Spleen (tissue), 11 donors: Measurements from ENCODE around the gene SKAP2. TPM values are rescaled to one million over a fixed set of nuclear protein-coding genes. Genes with fewer than 3 reads are reported as not detected.

ENCODE experiments used
- DNase-seq: peaks from one replicate; pipeline ENCODE4 v3.0.0-alpha.2; 2020
- H3K27ac ChIP-seq, 8 donors: fragments of 200-600 bp; sonication (generic) in 7 of 8; 1 replicate in 4 of 8; 2 replicates in 4 of 8; pipeline versions ENCODE4 v1.5.0 to v1.8.0; 2016 to 2021; ENCODE audit warnings: inconsistent platforms in 4 of 8, mild to moderate bottlenecking in 4 of 8, moderate library complexity in 1 of 8
- H3K27me3 ChIP-seq, 7 donors: fragments of 200-600 bp; sonication (generic) in 6 of 7; replicated peaks in 1 of 7; 1 replicate in 4 of 7; 2 replicates in 3 of 7; pipeline versions ENCODE4 v1.5.0 to v1.8.0; 2016 to 2021; ENCODE audit warnings: inconsistent platforms in 3 of 7, mild to moderate bottlenecking in 1 of 7
- H3K36me3 ChIP-seq, 6 donors: fragments of 200-600 bp; sonication (generic) in 5 of 6; 1 replicate in 4 of 6; 2 replicates in 2 of 6; pipeline versions ENCODE4 v1.5.0 to v1.8.0; 2016 to 2021; ENCODE audit warnings: inconsistent platforms in 2 of 6
- H3K4me1 ChIP-seq, 6 donors: fragments of 200-600 bp; sonication (generic) in 5 of 6; 1 replicate in 3 of 6; 2 replicates in 3 of 6; pipeline versions ENCODE4 v1.5.0 to v1.8.0; 2016 to 2021; ENCODE audit warnings: inconsistent platforms in 3 of 6
- H3K4me3 ChIP-seq, 8 donors: fragments of 200-600 bp; sonication (generic) in 7 of 8; 1 replicate in 4 of 8; 2 replicates in 4 of 8; pipeline versions ENCODE4 v1.5.0 to v1.8.0; 2016 to 2021; ENCODE audit warnings: inconsistent platforms in 4 of 8, mild to moderate bottlenecking in 4 of 8, moderate library complexity in 2 of 8
- H3K9me3 ChIP-seq, 8 donors: fragments of 200-600 bp; sonication (generic) in 7 of 8; 1 replicate in 4 of 8; 2 replicates in 4 of 8; pipeline versions ENCODE4 v1.5.0 to v1.8.0; 2016 to 2021; ENCODE audit warnings: inconsistent platforms in 4 of 8
- CTCF ChIP-seq, 11 experiments: fragments of 200-600 bp in 7 of 11; fragments of 450-650 bp in 4 of 11; sonication (generic) in 4 of 11; IDR thresholded peaks in 8 of 11; conservative IDR thresholded peaks in 3 of 11; 1 replicate in 7 of 11; 2 replicates in 4 of 11; pipeline versions ENCODE4 v1.4.0 to v1.8.0; 2016 to 2021; ENCODE audit warnings: antibody characterized with exemption in 11 of 11, inconsistent platforms in 4 of 11, mild to moderate bottlenecking in 1 of 11
- POLR2A ChIP-seq, 3 donors: fragments of 450-650 bp; IDR thresholded peaks; one replicate each; pipeline ENCODE4 v1.5.1; 2017; ENCODE audit warnings: antibody characterized with exemption in 3 of 3, mild to moderate bottlenecking in 1 of 3
- POLR2AphosphoS5 ChIP-seq, 3 donors: sonication (generic); formaldehyde crosslinking; IDR thresholded peaks; one replicate each; pipeline ENCODE4 v1.5.1; 2017; ENCODE audit warnings: antibody characterized with exemption in 3 of 3
- WGBS, 5 donors: extraction: QIAGEN DNeasy Blood & Tissue Kit in 3 of 5; methylation state at CpG; one replicate each; pipeline versions ENCODE4 v1.1.5 to v1.1.7; 2013 to 2018; 5-methylcytosine and 5-hydroxymethylcytosine counted together
- intact Hi-C: fragments of 100-400 bp; cut with DNase I; formaldehyde crosslinking; loops from one replicate; pipeline ENCODE4 v1.15.0; 2023; ENCODE audit warnings: low total_unique reads
- polyA plus RNA-seq, 3 donors: library from polyadenylated mRNA; stranded (reverse); fragments of 200-250 nt; gene quantifications; one replicate each; pipeline ENCODE4 v1.2.1, GENCODE V29; 2013
- total RNA-seq, 7 donors: library from RNA; depleted of rRNA in 3 of 7; stranded (reverse); fragments of >200 nt in 3 of 7; fragmentation: NEBNext Ultra II Directional in 4 of 7; extraction: Animal tissue kit (Norgen Biotek cat#: 25700) in 4 of 7; gene quantifications; one replicate each; pipeline versions ENCODE4 v1.1.0 to v1.2.1, GENCODE V29; 2016 to 2021
- donor health status: healthy with polysubstance abuse.
- donor health status: DM: no; HTN: no; CAD: no; lungs with moderate emphysema.
- donor health status: DM: no; HTN: no; CAD: no.
- donor health status: Bipolar disorder and iron deficiency.
- donor health status: healthy.
- donor health status: DM: no; HTN: no; CAD: no.
- donor health status: DM: yes; HTN: yes; CAD: no.

Gene SKAP2
- total and polyA plus RNA-seq, 10 donors = 14.8 to 87.2 (median 61.7) TPM

- H3K9me3 ChIP-seq = no peaks in the 10 kb centered on the region
- no peak for DNase-seq
- H3K27me3 ChIP-seq = no peaks in the 10 kb centered on the region
- intact Hi-C loops = no loop called here
- H3K36me3 ChIP-seq = peaks cover 0 to 18% (median 0%) of the 10 kb centered on the region in 6 donors
- no peak overlapping the region for H3K4me3 ChIP-seq
- no peaks in the 10 kb centered on the region for H3K4me1 ChIP-seq
- H3K27ac ChIP-seq = no peak overlapping the region
- TF ChIP-seq POLR2A (IDR thresholded peaks at IDR 0.05) (no peak), POLR2AphosphoS5 (IDR thresholded peaks at IDR 0.05) (no peak), CTCF (IDR thresholded peaks at IDR 0.05 in 8 of 11, conservative IDR thresholded peaks at IDR 0.05 in 3 of 11) (no peak)
Observed at GRCh38 chr7:26792006-26792405, 72.4 kb downstream of the SKAP2 start.

- no peaks in the 10 kb centered on the region for H3K27me3 ChIP-seq
- peaks cover 0 to 14% (median 0%) of the 10 kb centered on the region in 6 donors for H3K36me3 ChIP-seq
- intact Hi-C loops = no loop called here
- no peak overlapping the region for H3K4me3 ChIP-seq
- TF ChIP-seq CTCF (IDR thresholded peaks at IDR 0.05 in 8 of 11, conservative IDR thresholded peaks at IDR 0.05 in 3 of 11) = no peak
- no peak for TF ChIP-seq POLR2A (IDR thresholded peaks at IDR 0.05)
- no peak for TF ChIP-seq POLR2AphosphoS5 (IDR thresholded peaks at IDR 0.05)
- WGBS, 5 donors = 95 to 99% (median 97%) methylated on average over 5 of the region's 5 CpGs
- no peak for DNase-seq
- no peaks in the 10 kb centered on the region for H3K9me3 ChIP-seq
- H3K27ac ChIP-seq = no peak overlapping the region
- H3K4me1 ChIP-seq = no peaks in the 10 kb centered on the region
Observed at GRCh38 chr7:26789481-26790184, 74.8 kb downstream of the SKAP2 start.

GRCh38 chr7:26787701-26788100 lies 76.7 kb downstream of the SKAP2 start:
- intact Hi-C loops = no loop called here
- 91 to 97% (median 95%) methylated on average over 6 of the region's 6 CpGs for WGBS, 5 donors
- Histone ChIP-seq H3K4me3 (no peak overlapping the region), H3K27ac (no peak overlapping the region), H3K36me3 (peaks cover 0 to 19% (median 0%) of the 10 kb centered on the region in 6 donors), H3K9me3 (no peaks in the 10 kb centered on the region), H3K4me1 (no peaks in the 10 kb centered on the region), H3K27me3 (no peaks in the 10 kb centered on the region)
- no peak for DNase-seq
- TF ChIP-seq POLR2A (IDR thresholded peaks at IDR 0.05) = no peak
- no peak for TF ChIP-seq CTCF (IDR thresholded peaks at IDR 0.05 in 8 of 11, conservative IDR thresholded peaks at IDR 0.05 in 3 of 11)
- no peak for TF ChIP-seq POLR2AphosphoS5 (IDR thresholded peaks at IDR 0.05)

GRCh38 chr7:26784118-26784517 lies 80.3 kb downstream of the SKAP2 start:
- TF ChIP-seq POLR2AphosphoS5 (IDR thresholded peaks at IDR 0.05) = no peak
- TF ChIP-seq CTCF (IDR thresholded peaks at IDR 0.05 in 8 of 11, conservative IDR thresholded peaks at IDR 0.05 in 3 of 11) = no peak
- TF ChIP-seq POLR2A (IDR thresholded peaks at IDR 0.05) = no peak

More at GRCh38 chr7:26784118-26784517, 80.3 kb downstream of the SKAP2 start:
- no peak for DNase-seq
- Histone ChIP-seq H3K9me3 (no peaks in the 10 kb centered on the region), H3K4me3 (no peak overlapping the region), H3K36me3 (peaks cover 0 to 22% (median 0%) of the 10 kb centered on the region in 6 donors), H3K4me1 (no peaks in the 10 kb centered on the region), H3K27me3 (no peaks in the 10 kb centered on the region), H3K27ac (no peak overlapping the region)
- WGBS, 5 donors = 77 to 90% (median 85%) methylated on average over 3 of the region's 3 CpGs
- intact Hi-C loops = no loop called here
